Fibroblast of peridontal ligament (primary cell): ENCODE data around the gene CCL2.
A peak's percentile ranks its signal among the peaks of the same experiment; 100 is the strongest.

ENCODE experiments used
- DNase-seq: peaks from one replicate; pipeline ENCODE4 v3.0.0-alpha.2; 2010; ENCODE audit errors: extremely low read depth

CCL2 gene

GRCh38 chr17:34265711-34266110, 10.6 kb downstream of the CCL2 start:
- DNase-seq: no peak

- no peak for DNase-seq
Observed at GRCh38 chr17:34269969-34270368, 14.9 kb downstream of the CCL2 start, which contains the start of gene CCL7. CCL7 (plus strand) TSS chr17:34270221; CDS start chr17:34270291, 70 bp downstream.

GRCh38 chr17:34275881-34276280, 20.8 kb downstream of the CCL2 start:
- peak; percentile 92 for DNase-seq

GRCh38 chr17:34276826-34277225, 21.7 kb downstream of the CCL2 start:
- DNase-seq: no peak

- no peak for DNase-seq
Observed at GRCh38 chr17:34283571-34283970, 28.5 kb downstream of the CCL2 start.

GRCh38 chr17:34285286-34285792, 30.3 kb downstream of the CCL2 start, which contains the start of gene CCL11:
CCL11 (plus strand) TSS chr17:34285742; CDS start chr17:34285809, 67 bp downstream.
- peak; percentile 11 for DNase-seq

GRCh38 chr17:34287875-34288274, 32.8 kb downstream of the CCL2 start:
- no peak for DNase-seq

GRCh38 chr17:34290586-34290985, 35.5 kb downstream of the CCL2 start:
- DNase-seq: no peak

GRCh38 chr17:34291721-34292348, 36.8 kb downstream of the CCL2 start:
- DNase-seq: no peak

GRCh38 chr17:34299027-34299426, 43.9 kb downstream of the CCL2 start:
- no peak for DNase-seq

- DNase-seq: peak; percentile 43
Observed at GRCh38 chr17:34299956-34300577, 45.0 kb downstream of the CCL2 start.

GRCh38 chr17:34300652-34301370, 45.7 kb downstream of the CCL2 start:
- peak; percentile 64 for DNase-seq

- DNase-seq: no peak
Observed at GRCh38 chr17:34301986-34302385, 46.9 kb downstream of the CCL2 start.

GRCh38 chr17:34302636-34303035, 47.6 kb downstream of the CCL2 start:
- DNase-seq: no peak

- no peak for DNase-seq
Observed at GRCh38 chr17:34303606-34304005, 48.5 kb downstream of the CCL2 start.

GRCh38 chr17:34305061-34305460, 50.0 kb downstream of the CCL2 start:
- DNase-seq: no peak

- no peak for DNase-seq
Observed at GRCh38 chr17:34305606-34306005, 50.5 kb downstream of the CCL2 start.

- peak; percentile 80 for DNase-seq
Observed at GRCh38 chr17:34306466-34306865, 51.4 kb downstream of the CCL2 start.
